GM19099 (cell line): Measurements from ENCODE around the gene KTN1.

Experiments
- POLR2A ChIP-seq: IDR thresholded peaks from 3 replicates; pipeline ENCODE4 v1.6.1; 2011; ENCODE audit warnings: low read depth; ENCODE audit not compliant: insufficient read length; ENCODE audit errors: extremely low read depth

The KTN1 gene

DNA sequence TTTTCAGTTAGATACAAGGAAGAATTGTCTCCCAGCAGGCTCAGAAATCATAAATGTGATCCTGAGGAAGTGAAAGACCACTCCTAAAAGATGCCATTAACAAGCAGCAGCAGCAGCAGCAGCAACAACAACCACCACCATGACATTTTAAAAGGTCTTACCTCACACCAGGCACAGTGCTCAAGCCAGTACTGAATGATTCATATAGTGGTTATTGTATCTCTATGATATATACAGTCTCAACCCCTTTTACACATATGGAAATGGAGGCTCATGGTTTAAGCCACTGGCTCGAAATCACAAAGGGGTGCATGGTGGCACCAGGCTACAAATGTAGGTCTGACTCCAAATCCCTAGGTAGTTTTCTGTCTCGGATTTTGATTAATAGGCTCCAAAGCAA, 126.9 kb downstream of the KTN1 start:
- no peak for TF ChIP-seq POLR2A

DNA sequence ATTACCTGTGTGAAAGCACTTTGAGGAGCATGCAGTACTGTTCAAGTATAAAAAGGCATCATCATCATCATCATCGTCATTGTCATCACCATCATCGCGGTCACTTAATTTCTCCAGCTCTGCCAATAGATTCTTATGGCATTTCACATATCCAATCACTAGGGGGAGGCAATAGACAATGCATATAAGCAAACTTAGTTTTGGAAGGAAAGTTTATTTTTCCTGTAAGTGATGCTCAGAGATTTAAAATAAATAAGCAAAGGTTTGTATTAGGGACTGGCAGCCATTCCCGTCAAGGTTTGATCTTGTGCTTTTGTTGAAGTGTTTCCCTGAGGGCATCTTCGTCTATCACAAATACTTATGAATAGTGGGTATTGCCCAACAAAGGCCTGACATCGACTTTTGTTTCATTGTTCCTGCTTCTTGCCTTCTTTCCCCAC, 127.4 kb downstream of the KTN1 start:
- TF ChIP-seq POLR2A = no peak

- TF ChIP-seq POLR2A = no peak
Measured at GRCh38 chr14:55710506-55711041, 130.6 kb downstream of the KTN1 start.

DNA sequence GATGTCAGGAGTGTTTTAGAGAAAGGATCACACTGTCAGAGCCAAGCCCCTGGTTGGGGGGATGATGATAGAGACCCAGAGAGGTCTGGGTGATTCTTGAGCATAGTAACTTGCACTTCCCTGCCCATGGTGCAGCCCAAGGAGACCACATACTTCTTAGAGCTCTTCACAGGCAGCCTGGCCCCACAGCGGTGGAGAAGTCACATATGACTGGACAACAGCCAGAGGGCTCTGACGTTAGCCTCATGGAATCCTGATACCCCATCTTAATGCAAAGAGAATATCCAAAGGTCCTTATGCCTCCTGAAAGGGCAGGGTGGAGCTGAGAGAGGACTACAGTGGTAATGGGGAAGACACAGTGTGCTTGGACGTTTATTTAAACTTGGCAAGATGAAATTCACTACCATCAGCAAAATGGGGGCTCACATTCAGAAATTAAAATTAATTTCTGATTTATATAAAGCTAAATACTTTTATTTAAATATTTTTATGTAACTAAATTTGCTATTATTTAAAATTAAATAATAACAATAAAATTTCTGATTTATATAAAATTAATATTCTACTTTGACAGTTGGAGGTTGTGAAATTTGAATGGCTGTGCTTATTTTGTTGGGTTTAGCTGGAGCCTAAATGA, 131.3 kb downstream of the KTN1 start:
- no peak for TF ChIP-seq POLR2A

DNA sequence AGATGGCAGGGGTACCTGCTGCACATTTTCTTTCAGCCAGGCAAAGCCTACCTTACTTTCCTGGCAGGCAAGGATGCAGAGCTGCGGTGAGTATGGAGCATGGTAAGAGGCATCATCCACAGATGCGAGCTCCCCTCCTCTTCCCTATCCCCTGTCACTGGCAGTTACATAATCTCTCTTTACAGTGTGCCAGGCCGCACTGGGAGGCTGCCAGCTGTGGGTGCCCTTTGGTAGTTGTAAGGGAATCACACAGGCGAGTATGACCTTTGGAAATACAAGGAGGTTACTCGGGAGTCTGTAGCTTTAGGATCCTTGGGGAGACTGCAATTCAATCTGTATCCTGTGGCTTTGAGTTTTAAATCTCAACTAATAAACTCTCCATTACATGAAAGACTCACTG, 132.5 kb downstream of the KTN1 start:
- TF ChIP-seq POLR2A = no peak

DNA sequence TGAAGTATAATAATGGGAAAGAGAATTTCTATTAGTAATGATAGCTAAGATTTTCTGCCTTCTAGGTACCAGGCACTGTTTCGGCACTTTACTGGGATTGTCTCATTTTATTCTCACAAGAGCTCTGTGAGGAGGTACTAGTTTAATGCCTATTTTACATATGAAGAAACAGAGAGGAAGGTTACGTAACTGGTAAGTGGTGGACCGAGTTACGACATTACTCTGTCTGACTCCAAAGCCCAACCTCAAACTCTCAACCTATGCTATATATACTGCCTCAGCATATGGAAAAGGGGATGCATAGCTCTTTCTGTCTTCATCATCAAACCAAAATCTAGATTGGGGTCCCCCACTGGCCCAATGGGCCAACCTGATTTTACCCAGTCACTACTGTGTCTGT, 133.5 kb downstream of the KTN1 start:
- TF ChIP-seq POLR2A = no peak

DNA sequence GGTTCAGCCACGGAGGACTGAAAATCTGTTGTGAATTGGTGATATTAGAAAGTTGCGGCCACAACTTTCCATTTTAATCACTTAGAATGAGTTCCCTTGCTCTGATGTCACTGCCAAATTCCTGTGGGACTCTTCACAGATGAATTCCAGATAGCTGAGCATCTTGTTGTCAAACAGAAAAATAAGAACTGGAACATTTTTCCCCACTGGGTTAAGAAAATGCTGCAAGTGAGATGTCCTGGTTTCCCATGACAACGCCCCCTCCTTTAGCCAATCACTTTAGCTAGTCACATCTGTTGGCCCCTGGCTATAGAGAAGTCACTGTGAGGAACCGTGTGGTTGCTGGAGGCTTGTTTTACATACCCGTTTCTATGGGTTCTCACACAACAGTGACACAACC, 135.9 kb downstream of the KTN1 start:
- TF ChIP-seq POLR2A = no peak

- TF ChIP-seq POLR2A = no peak
Measured at GRCh38 chr14:55717621-55718020, 137.6 kb downstream of the KTN1 start.

GRCh38 chr14:55718551-55718950, 138.5 kb downstream of the KTN1 start:
- no peak for TF ChIP-seq POLR2A

DNA sequence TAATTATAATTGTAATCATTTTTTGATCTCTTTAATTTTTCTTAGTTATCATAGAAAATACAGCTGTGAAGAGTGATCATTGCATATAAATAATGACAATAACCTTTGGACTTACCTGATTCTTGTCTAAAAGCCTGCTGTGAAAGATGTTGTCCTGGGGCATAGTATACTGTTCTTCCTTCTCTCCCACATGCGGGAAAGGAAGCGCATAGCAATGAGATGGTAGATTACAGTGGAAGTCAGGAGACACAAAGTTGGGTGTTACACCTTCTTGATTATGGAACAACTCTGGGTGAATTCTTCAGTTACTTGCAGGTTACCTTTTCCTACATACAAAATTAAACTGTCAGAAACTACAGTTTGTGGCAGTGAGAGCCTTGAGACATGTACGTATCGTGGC, 140.8 kb downstream of the KTN1 start:
- TF ChIP-seq POLR2A = no peak

DNA sequence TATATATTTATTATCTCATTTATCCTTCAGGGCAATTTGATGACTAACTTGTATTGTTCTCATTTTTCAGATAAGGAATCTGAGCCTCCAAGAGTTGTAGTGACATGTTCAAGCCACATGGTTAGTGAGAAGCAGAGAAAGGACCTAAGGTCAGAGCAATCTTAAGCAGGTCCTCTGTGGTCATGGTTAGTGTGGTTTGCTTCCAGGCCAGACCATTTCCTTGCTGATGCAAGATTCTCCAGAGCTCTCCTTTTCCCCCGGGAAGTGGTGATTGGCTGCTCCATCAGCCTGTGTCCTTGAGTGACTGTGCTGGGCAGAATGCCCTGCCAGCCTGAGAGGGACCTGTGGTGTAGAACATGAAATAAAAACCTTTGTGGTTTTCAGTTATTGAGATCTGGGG, 141.3 kb downstream of the KTN1 start:
- no peak for TF ChIP-seq POLR2A

DNA sequence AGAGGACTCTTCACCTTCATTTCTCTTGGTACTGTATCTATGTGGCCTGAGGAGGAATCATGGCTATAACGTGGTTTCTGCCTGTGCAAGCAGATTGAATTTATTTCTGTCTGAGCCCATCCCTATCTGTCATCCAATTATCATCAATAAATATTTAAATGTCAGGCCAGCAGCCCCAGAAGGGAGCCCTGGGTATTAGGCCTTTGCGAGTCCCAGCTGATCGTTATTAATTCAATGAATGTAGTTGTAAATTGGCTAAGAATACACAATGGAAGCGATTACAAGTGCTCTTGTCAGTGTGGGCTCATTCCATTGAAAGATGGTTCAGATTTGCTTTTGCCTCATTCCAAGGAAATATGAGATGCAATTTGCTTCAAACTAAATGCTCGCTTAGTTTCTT, 142.0 kb downstream of the KTN1 start:
- TF ChIP-seq POLR2A = no peak

GRCh38 chr14:55724736-55725135, 144.7 kb downstream of the KTN1 start:
- no peak for TF ChIP-seq POLR2A

GRCh38 chr14:55730592-55731310, 150.7 kb downstream of the KTN1 start:
- no peak for TF ChIP-seq POLR2A

- TF ChIP-seq POLR2A = no peak
Measured at GRCh38 chr14:55731311-55731872, 151.4 kb downstream of the KTN1 start.
